Small intestine (tissue), 7 donors: ENCODE results near the gene PPP1R9A. TPM values are rescaled to one million over a fixed set of nuclear protein-coding genes. Genes with fewer than 3 reads are reported as not detected.

Experiments
- DNase-seq, 2 donors: peaks; one replicate each; pipeline versions ENCODE4 v3.0.0 to v3.0.0-alpha.2; 2013
- FAIRE-seq: peaks from 2 replicates; lab custom pipeline; 2012; peaks lifted over from hg19 to GRCh38; lab: Jason Lieb, UNC
- H3K27ac ChIP-seq, 3 donors: one replicate each; pipeline ENCODE4 v1.5.1; 2013; ENCODE audit warnings: low read length in 2 of 3, mild to moderate bottlenecking in 2 of 3, control low read depth in 1 of 3, inconsistent platforms in 1 of 3, low read depth in 1 of 3, moderate library complexity in 1 of 3
- H3K27me3 ChIP-seq, 3 donors: one replicate each; pipeline ENCODE4 v1.6.1; 2013; ENCODE audit warnings: low read length in 3 of 3, inconsistent platforms in 1 of 3; ENCODE audit not compliant: control insufficient read depth in 3 of 3, insufficient read depth in 3 of 3
- H3K36me3 ChIP-seq, 3 donors: one replicate each; pipeline ENCODE4 v1.6.1; 2013; ENCODE audit warnings: low read length in 3 of 3, inconsistent platforms in 1 of 3, low read depth in 1 of 3, mild to moderate bottlenecking in 1 of 3, moderate library complexity in 1 of 3; ENCODE audit not compliant: control insufficient read depth in 3 of 3, insufficient read depth in 2 of 3
- H3K4me1 ChIP-seq, 3 donors: one replicate each; pipeline ENCODE4 v1.6.1; 2013; ENCODE audit warnings: low read length in 2 of 3, inconsistent platforms in 1 of 3, low read depth in 1 of 3, mild to moderate bottlenecking in 1 of 3, moderate library complexity in 1 of 3; ENCODE audit not compliant: control insufficient read depth in 3 of 3, insufficient read depth in 2 of 3
- H3K4me3 ChIP-seq, 3 donors: one replicate each; pipeline ENCODE4 v1.5.1; 2013; ENCODE audit warnings: low read length in 3 of 3, control low read depth in 1 of 3, inconsistent platforms in 1 of 3, low read depth in 1 of 3, mild to moderate bottlenecking in 1 of 3, moderate library complexity in 1 of 3
- H3K9me3 ChIP-seq, 2 donors: one replicate each; pipeline ENCODE4 v1.6.1; 2013; ENCODE audit warnings: low read depth in 1 of 2, low read length in 1 of 2; ENCODE audit not compliant: control insufficient read depth in 2 of 2, insufficient read depth in 1 of 2
- WGBS, 3 donors: extraction: QIAGEN DNeasy Blood & Tissue Kit; methylation state at CpG; one replicate each; pipeline ENCODE4 v1.1.7; 2013; 5-methylcytosine and 5-hydroxymethylcytosine counted together
- polyA plus RNA-seq, 4 donors: library from polyadenylated mRNA; stranded (reverse) in 3 of 4; unstranded in 1 of 4; fragments of 200-250 nt in 3 of 4; fragments of 120-200 nt in 1 of 4; gene quantifications; one replicate each; pipeline versions ENCODE4 v1.2.1 to v1.2.3, GENCODE V29; 2013
- donor health status: healthy with polysubstance abuse.
- donor health status: control.
- donor health status: control.
- donor health status: Bipolar disorder and iron deficiency.
- donor health status: healthy.

Gene PPP1R9A
- polyA plus RNA-seq, 4 donors: 0.27 to 13.3 (median 1.6) TPM

DNA sequence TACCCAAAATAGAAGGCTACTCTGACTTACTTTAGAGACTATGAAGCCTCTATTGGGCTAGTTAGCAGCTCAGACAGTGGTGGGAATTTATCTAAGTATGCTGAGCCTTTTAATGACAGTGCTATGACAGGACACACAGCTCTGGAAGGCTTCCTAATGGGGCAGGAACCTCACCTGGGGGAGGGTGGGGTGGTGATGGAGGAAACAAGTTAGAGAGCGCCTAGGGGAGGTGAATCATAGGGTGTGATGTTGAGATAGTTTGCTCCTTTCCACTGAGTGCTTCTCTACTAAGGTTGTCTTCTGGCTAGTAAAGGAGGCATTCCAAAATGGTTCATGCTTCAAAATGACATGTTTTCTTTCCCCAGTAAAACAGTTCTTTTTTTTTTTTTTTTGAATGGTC, 42.1 kb downstream of the PPP1R9A start:
- WGBS, 3 donors: 89 to 94% (median 93%) methylated on average over 1 of the region's 1 CpG
- Histone ChIP-seq H3K27me3 (no peaks in the 10 kb centered on the region), H3K36me3 (peaks cover 0 to 3% (median 0%) of the 10 kb centered on the region in 3 donors), H3K9me3 (no peaks in the 10 kb centered on the region), H3K27ac (no peak overlapping the region), H3K4me3 (no peak overlapping the region), H3K4me1 (no peaks in the 10 kb centered on the region)
- FAIRE-seq: no peak
- DNase-seq: no peak

DNA sequence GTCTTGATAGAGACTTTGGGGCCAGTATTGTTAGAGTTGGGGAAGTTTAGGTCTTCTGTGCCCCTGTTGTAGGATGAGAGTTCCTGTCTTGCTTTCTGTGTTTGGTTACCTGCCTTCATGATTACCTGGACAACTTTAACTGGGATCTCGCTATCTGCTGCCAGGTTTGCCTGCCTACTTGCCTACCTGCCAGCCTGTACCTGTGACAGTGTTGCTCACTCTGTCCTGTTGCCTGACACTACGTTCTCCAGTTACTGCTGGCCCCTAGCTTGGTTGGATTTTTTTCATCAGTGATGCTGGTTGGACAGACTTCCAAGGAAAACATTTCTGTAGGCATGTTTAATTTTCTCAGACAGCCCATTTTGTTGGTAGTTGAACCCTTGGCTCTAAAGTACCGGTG, 48.4 kb downstream of the PPP1R9A start:
- H3K4me1 ChIP-seq: peaks cover 0 to 14% (median 0%) of the 10 kb centered on the region in 3 donors
- no peak overlapping the region for H3K4me3 ChIP-seq
- FAIRE-seq (no peak), DNase-seq (no peak)
- H3K36me3 ChIP-seq: no peaks in the 10 kb centered on the region
- WGBS, 3 donors: 82 to 90% (median 84%) methylated on average over 3 of the region's 3 CpGs
- no peaks in the 10 kb centered on the region for H3K9me3 ChIP-seq
- no peaks in the 10 kb centered on the region for H3K27me3 ChIP-seq
- no peak overlapping the region for H3K27ac ChIP-seq

GRCh38 chr7:94957061-94957460, 49.7 kb downstream of the PPP1R9A start:
- Histone ChIP-seq H3K4me1 (peaks cover 0 to 14% (median 0%) of the 10 kb centered on the region in 3 donors), H3K4me3 (no peak overlapping the region), H3K27me3 (no peaks in the 10 kb centered on the region), H3K27ac (peak overlapping the region in 1 of 3 donors; percentile 41), H3K9me3 (no peaks in the 10 kb centered on the region), H3K36me3 (no peaks in the 10 kb centered on the region)
- WGBS, 3 donors: 44 to 73% (median 67%) methylated on average over 1 of the region's 1 CpG
- FAIRE-seq: no peak
- peak; percentile 10 to 56 for DNase-seq

DNA sequence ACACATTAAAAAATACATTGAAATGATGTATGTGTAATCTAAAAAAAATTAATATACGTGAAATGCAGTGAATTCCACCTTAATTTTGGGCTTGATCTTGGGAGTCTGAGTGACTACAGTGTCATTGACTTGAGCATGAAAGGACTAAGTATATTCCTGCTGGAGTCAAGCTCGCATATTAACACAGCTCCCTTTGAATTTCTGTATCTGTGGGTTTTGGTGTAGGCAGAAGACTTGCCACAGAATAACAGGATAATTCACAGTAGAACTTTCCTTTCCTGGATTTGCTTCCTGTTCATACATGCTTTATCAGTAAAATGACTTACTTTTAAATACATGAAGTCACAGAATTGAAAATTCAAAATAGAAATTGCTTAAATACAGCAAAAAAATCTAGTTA, 55.3 kb downstream of the PPP1R9A start:
- no peak for FAIRE-seq
- WGBS, 3 donors: 81 to 84% (median 83%) methylated on average over 2 of the region's 2 CpGs
- H3K27me3 ChIP-seq: no peaks in the 10 kb centered on the region

DNA sequence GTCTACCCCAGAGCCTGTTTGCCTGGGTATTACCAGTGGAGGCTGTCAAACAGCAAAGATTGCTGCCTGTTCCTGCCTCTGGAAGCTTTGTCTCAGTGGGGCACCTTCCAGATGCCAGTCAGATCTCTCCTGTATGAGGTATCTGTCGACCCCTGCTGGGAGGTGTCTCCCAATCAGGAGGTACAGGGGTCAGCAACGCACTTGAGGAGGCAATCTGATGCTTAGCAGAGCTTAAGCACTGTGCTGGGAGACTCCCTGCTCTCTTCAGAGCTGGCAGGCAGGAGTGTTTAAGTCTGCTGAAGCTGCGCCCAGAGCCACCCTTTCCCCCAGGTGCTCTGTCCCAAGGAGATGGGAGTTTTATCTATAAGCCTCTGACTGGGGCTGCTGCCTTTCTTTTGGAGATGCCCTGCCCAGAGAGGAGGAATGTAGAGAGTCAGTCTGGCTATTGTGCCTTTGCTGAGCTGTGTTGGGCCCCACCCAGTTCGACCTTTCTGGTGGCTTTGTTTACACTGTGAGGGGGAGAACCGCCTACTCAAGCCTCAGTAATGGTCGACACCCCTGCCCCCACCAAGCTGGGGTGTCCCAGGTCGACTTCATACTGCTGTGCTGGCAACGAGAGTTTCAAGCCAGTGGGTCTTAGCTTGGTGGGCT, 62.2 kb downstream of the PPP1R9A start:
- Histone ChIP-seq H3K36me3 (no peaks in the 10 kb centered on the region), H3K27ac (no peak overlapping the region), H3K27me3 (no peaks in the 10 kb centered on the region), H3K4me1 (peaks cover 0 to 13% (median 0%) of the 10 kb centered on the region in 3 donors), H3K4me3 (no peak overlapping the region), H3K9me3 (no peaks in the 10 kb centered on the region)
- no peak for FAIRE-seq
- 51 to 62% (median 53%) methylated on average over 8 of the region's 8 CpGs for WGBS, 3 donors
- DNase-seq: no peak

More for the DNA sequence above, 55.3 kb downstream of the PPP1R9A start:
- Histone ChIP-seq H3K36me3 (no peaks in the 10 kb centered on the region), H3K27ac (no peak overlapping the region), H3K9me3 (peaks cover 0 to 3% of the 10 kb centered on the region in 2 donors), H3K4me3 (no peak overlapping the region), H3K4me1 (peaks cover 0 to 7% (median 0%) of the 10 kb centered on the region in 3 donors)
- DNase-seq: no peak

- WGBS, 3 donors: 80 to 88% (median 80%) methylated on average over 7 of the region's 7 CpGs
- Histone ChIP-seq H3K36me3 (no peaks in the 10 kb centered on the region), H3K4me3 (no peak overlapping the region), H3K27me3 (no peaks in the 10 kb centered on the region), H3K9me3 (no peaks in the 10 kb centered on the region), H3K4me1 (peaks cover 0 to 13% (median under 1%) of the 10 kb centered on the region in 3 donors), H3K27ac (no peak overlapping the region)
- FAIRE-seq (no peak), DNase-seq (no peak)
These were observed 62.7 kb downstream of the PPP1R9A start for GRCh38 chr7:94970085-94970576.

DNA sequence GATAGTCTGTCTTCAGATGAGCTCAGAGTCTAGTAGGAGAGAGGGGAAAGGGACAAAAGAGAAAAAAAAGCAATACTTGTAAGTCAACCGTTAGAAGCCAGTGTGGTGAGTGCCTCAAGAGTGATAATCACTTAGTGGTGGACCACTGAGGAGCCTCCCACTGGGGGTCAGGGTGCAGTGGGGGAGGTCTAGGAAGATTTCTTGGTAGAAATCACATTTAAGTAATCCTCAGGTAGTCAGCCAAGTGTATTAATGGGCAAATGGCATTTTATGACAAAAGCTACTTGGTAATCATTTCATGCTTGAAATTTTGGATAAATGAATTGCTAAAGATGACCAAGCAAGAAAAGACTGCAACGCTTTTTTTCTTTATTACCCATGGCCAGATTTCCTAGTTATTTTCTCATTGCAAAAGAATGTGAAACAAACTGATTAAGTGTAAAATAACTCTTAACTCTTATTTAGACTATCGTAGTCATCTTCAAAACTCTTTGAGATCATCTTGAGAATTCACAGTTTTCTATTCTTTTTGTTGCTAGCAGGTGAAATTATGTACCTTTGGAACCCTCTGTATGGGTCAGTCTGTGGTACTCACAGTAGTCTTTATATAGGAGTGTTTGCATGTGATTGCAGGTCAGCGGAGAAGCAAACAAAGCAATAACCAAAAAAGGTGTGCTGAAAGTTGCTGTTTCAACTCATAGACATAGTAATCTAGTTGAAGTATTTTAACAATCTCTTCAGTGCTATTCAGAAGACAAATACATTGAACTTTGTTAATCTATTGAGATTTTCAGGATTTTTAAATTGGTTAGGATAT, 63.9 kb downstream of the PPP1R9A start:
- FAIRE-seq (no peak), DNase-seq (peak in 1 of 2 donors; percentile 18)
- H3K27me3 ChIP-seq: no peaks in the 10 kb centered on the region
- no peak overlapping the region for H3K4me3 ChIP-seq
- H3K4me1 ChIP-seq: peaks cover 0 to 13% (median 3%) of the 10 kb centered on the region in 3 donors
- WGBS, 3 donors: 71 to 79% (median 73%) methylated on average over 4 of the region's 4 CpGs
- no peaks in the 10 kb centered on the region for H3K9me3 ChIP-seq
- H3K36me3 ChIP-seq: no peaks in the 10 kb centered on the region
- no peak overlapping the region for H3K27ac ChIP-seq

DNA sequence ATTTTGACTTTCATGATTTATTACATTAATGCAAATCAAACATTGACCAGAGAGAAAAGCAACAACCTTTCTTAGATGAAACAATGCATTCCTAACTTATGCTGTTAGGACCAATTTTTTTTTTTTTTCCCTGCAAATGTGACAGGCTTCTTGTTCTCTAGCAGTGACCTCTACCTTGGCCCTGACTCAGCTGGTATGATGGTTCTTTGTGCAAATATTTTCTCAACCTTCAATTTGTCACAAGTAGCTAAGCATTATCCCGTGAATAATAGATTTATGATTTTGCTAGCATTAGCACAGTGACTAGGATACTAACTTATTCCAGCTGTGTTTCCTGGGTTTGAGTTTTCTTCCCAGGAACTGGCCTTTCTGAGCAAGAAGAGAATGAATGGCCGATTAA, 64.9 kb downstream of the PPP1R9A start:
- no peak for DNase-seq
- no peak overlapping the region for H3K4me3 ChIP-seq
- H3K4me1 ChIP-seq: peaks cover 0 to 13% (median 3%) of the 10 kb centered on the region in 3 donors
- no peak overlapping the region for H3K27ac ChIP-seq
- H3K27me3 ChIP-seq: no peaks in the 10 kb centered on the region
- no peaks in the 10 kb centered on the region for H3K9me3 ChIP-seq
- H3K36me3 ChIP-seq: no peaks in the 10 kb centered on the region
- 52 to 55% (median 54%) methylated on average over 2 of the region's 2 CpGs for WGBS, 3 donors
- FAIRE-seq: no peak
